Heart left ventricle (tissue), 13 donors: ENCODE measurements around the gene ANKRD39.

Source experiments
- CTCF ChIP-seq, 12 donors: fragments of 200-600 bp; sonication (generic) in 4 of 12; IDR thresholded peaks; one replicate each; pipeline versions ENCODE4 v1.5.0 to v1.8.0; 2018 to 2022; ENCODE audit warnings: antibody characterized with exemption in 12 of 12, mild to moderate bottlenecking in 5 of 12
- POLR2A ChIP-seq, 2 donors: fragments of 450-650 bp; IDR thresholded peaks; one replicate each; pipeline ENCODE4 v1.6.1; 2017; ENCODE audit warnings: antibody characterized with exemption in 2 of 2, mild to moderate bottlenecking in 2 of 2, moderate library complexity in 2 of 2
- donor health status: ischemic (EF 13 %, LVEDD 7.1; RV severe dilation, severe dysfunction).
- donor health status: DM: no; HTN: yes; CAD: no.
- donor health status: DM: no; HTN: no; CAD: no.
- donor health status: ischemic (EF 25% LVEDD 6.9; RV normal size, moderate dysfunction).
- donor health status: ischemic (EF 25% LVEDD 5.7; RV mildly dilated, moderate dysfunction).
- donor health status: ischemic (EF 35%, LVEDD 5.7; RV mildly dilated, moderate dysfunction).
- donor health status: nonischemic (EF 11% LVEDD 7.7; RV severe dilation, severe dysfunction).
- donor health status: DM: yes; HTN: yes; CAD: no.
- donor health status: PGD.
- donor health status: ischemic (EF 29% LVEDD 5.4; RV normal size, mild dysfunction).
- donor health status: nonischemic (EF 23%, LVEDD 6.1; RV moderate dilation, normal function).

GRCh38 chr2:96903318-96903717 lies 45.5 kb upstream of the ANKRD39 start:
- no peak for TF ChIP-seq POLR2A (IDR thresholded peaks at IDR 0.05)
- no peak for TF ChIP-seq CTCF (IDR thresholded peaks at IDR 0.05)
